K562 (cell line): ENCODE results near the gene DALRD3. TPM values are rescaled to one million over a fixed set of nuclear protein-coding genes. Genes with fewer than 3 reads are reported as not detected.
A peak's percentile ranks its signal among the peaks of the same experiment; 100 is the strongest.

Source experiments
- BRD4 ChIP-seq: fragments of 200-600 bp; sonication (generic); IDR thresholded peaks from 2 replicates; pipeline ENCODE4 v1.6.1; 2017; ENCODE audit warnings: inconsistent platforms
- CBX2 ChIP-seq: fragments of 200-600 bp; sonication (generic); IDR thresholded peaks from one replicate; pipeline ENCODE4 v1.6.1; 2012; ENCODE audit warnings: mild to moderate bottlenecking, low read length, inconsistent platforms; ENCODE audit not compliant: insufficient read depth, poor library complexity, severe bottlenecking
- CHD4 ChIP-seq: fragments of 200-600 bp; sonication (generic); IDR thresholded peaks from 3 replicates; pipeline ENCODE4 v1.6.1; 2012; ENCODE audit warnings: low read depth, mild to moderate bottlenecking, mixed read lengths, low read length, inconsistent platforms; ENCODE audit not compliant: insufficient read depth, insufficient replicate concordance, poor library complexity, severe bottlenecking
- KLF10 ChIP-seq: fragments of 250-450 bp; sonication (Bioruptor Pico); IDR thresholded peaks from 2 replicates; pipeline ENCODE4 v1.6.1; 2021; ENCODE audit warnings: matching md5 sums
- MTA2 ChIP-seq: fragments of 450-650 bp; IDR thresholded peaks from 2 replicates; pipeline ENCODE4 v1.6.1; 2016; ENCODE audit warnings: low read depth
- NFE2L1 ChIP-seq: fragments of 450-650 bp; IDR thresholded peaks from 2 replicates; pipeline ENCODE4 v1.6.1; 2016; ENCODE audit warnings: missing genetic modification characterization, low read depth, mild to moderate bottlenecking, missing compliant biosample characterization, moderate library complexity, borderline replicate concordance
- ZEB2 ChIP-seq: fragments of 450-650 bp; IDR thresholded peaks from 2 replicates; pipeline ENCODE4 v1.6.1; 2016
- polyA plus RNA-seq, 8 experiments: library from polyadenylated mRNA; depleted of rRNA in 4 of 8; stranded (reverse) in 5 of 8; unstranded in 3 of 8; fragments of >200 nt; fragmentation: Nextera tagmentation in 2 of 8; fragmentation: Illumina TruSeq in 1 of 8; extraction: Ambion mirVana in 2 of 8; extraction: Trizol in 1 of 8; gene quantifications; 2 replicates each; pipeline versions ENCODE4 v1.2.1 to v1.2.3, GENCODE V29; 2011 to 2014; ENCODE audit warnings: inconsistent platforms in 1 of 8, missing spikeins in 1 of 8
- total RNA-seq, 7 experiments: library from RNA; depleted of rRNA in 6 of 7; stranded (reverse); fragments of >200 nt in 6 of 7; fragmentation: Illumina TruSeq in 2 of 7; extraction: Trizol in 2 of 7; gene quantifications; 2 replicates each; pipeline versions ENCODE4 v1.2.1 to v1.2.3, GENCODE V29; 2011 to 2021; ENCODE audit warnings: low replicate concordance in 1 of 7
- TF ChIP-seq, protein P1 (sequence below), 3 experiments: fragments of 200-800 bp in 1 of 3; sonication (Bioruptor generic) in 1 of 3; sonication (generic) in 1 of 3; formaldehyde crosslinking in 1 of 3; IDR thresholded peaks; 2 replicates each; pipeline versions ENCODE4 v1.6.1 to v1.8.0; 2016 to 2022; ENCODE audit warnings: mild to moderate bottlenecking in 2 of 3, missing compliant biosample characterization in 2 of 3, missing genetic modification characterization in 2 of 3, missing genetic modification reagents in 1 of 3
- TF ChIP-seq, protein P2 (sequence below): IDR thresholded peaks from 2 replicates; pipeline ENCODE4 v1.6.1; 2011; ENCODE audit not compliant: insufficient read length; ENCODE audit errors: extremely low read depth
- TF ChIP-seq, protein P3 (sequence below), 2 experiments: fragments of 450-650 bp; formaldehyde crosslinking in 1 of 2; IDR thresholded peaks; 2 replicates each; pipeline versions ENCODE4 v1.4.0 to v1.6.1; 2014 to 2020; ENCODE audit warnings: mild to moderate bottlenecking in 2 of 2, borderline replicate concordance in 1 of 2, low read depth in 1 of 2
- TF ChIP-seq, protein P4 (sequence below): fragments of 250-450 bp; sonication (Bioruptor Pico); IDR thresholded peaks from 2 replicates; pipeline ENCODE4 v1.5.0; 2021; ENCODE audit warnings: mild to moderate bottlenecking, moderate library complexity

Gene DALRD3
- total and polyA plus RNA-seq, 9 of the 15 experiments (the other 6 are each of a cell fraction or from before 2014, with no cell fraction given): 6.6 to 31.3 (median 14.4) TPM

DNA sequence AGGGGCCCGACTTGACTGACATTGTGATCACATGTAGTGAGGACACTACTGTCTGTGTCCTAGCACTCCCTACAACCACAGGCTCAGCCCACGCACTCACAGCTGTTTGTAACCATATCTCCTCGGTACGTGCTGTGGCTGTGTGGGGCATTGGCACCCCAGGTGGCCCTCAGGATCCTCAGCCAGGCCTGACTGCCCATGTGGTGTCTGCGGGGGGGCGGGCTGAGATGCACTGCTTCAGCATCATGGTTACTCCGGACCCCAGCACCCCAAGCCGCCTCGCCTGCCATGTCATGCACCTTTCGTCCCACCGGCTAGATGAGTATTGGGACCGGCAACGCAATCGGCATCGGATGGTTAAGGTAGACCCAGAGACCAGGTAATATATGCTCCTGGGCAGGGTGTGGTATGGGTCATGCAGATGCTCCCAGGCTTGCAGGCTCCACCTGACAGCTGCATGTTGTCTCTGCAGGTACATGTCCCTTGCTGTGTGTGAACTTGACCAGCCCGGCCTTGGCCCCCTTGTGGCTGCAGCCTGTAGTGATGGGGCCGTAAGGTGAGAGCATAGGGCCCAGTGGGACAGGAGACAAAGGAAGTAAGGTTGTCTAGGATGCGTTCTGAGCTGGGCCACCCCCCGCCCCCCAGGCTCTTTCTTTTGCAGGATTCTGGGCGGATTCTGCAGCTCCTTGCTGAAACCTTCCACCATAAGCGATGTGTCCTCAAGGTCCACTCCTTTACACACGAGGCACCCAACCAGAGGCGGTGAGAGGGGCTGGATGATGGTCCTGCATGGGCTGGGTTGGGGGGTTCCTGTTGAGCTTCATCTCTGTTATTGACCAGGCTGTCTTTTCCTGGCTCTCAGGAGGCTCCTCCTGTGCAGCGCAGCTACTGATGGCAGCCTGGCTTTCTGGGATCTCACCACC lies 4.4 kb downstream of the DALRD3 start (continued):
- TF ChIP-seq, protein P1, sequence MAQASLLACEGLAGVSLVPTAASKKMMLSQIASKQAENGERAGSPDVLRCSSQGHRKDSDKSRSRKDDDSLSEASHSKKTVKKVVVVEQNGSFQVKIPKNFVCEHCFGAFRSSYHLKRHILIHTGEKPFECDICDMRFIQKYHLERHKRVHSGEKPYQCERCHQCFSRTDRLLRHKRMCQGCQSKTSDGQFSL (CRISPR knock-in tag; IDR thresholded peaks at IDR 0.05): 0 out of 2 replicates have a peak, but pooled peaks have one; percentile 30
- TF ChIP-seq, protein P1 (tag; IDR thresholded peaks at IDR 0.05): no peak
- TF ChIP-seq KLF10: no peak
- TF ChIP-seq, protein P2, sequence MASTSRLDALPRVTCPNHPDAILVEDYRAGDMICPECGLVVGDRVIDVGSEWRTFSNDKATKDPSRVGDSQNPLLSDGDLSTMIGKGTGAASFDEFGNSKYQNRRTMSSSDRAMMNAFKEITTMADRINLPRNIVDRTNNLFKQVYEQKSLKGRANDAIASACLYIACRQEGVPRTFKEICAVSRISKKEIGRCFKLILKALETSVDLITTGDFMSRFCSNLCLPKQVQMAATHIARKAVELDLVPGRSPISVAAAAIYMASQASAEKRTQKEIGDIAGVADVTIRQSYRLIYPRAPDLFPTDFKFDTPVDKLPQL: no peak
- TF ChIP-seq MTA2: no peak
- no peak for TF ChIP-seq ZEB2
- TF ChIP-seq NFE2L1 (tag): no peak
- no peak for TF ChIP-seq CHD4
- TF ChIP-seq CBX2: no peak
- TF ChIP-seq, protein P3, sequence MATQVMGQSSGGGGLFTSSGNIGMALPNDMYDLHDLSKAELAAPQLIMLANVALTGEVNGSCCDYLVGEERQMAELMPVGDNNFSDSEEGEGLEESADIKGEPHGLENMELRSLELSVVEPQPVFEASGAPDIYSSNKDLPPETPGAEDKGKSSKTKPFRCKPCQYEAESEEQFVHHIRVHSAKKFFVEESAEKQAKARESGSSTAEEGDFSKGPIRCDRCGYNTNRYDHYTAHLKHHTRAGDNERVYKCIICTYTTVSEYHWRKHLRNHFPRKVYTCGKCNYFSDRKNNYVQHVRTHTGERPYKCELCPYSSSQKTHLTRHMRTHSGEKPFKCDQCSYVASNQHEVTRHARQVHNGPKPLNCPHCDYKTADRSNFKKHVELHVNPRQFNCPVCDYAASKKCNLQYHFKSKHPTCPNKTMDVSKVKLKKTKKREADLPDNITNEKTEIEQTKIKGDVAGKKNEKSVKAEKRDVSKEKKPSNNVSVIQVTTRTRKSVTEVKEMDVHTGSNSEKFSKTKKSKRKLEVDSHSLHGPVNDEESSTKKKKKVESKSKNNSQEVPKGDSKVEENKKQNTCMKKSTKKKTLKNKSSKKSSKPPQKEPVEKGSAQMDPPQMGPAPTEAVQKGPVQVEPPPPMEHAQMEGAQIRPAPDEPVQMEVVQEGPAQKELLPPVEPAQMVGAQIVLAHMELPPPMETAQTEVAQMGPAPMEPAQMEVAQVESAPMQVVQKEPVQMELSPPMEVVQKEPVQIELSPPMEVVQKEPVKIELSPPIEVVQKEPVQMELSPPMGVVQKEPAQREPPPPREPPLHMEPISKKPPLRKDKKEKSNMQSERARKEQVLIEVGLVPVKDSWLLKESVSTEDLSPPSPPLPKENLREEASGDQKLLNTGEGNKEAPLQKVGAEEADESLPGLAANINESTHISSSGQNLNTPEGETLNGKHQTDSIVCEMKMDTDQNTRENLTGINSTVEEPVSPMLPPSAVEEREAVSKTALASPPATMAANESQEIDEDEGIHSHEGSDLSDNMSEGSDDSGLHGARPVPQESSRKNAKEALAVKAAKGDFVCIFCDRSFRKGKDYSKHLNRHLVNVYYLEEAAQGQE (IDR thresholded peaks at IDR 0.05; ENCODE audit: borderline replicate concordance): peak; percentile 4; the same call in 1 of the 2 replicates
- TF ChIP-seq, protein P3 (CRISPR knock-in tag; IDR thresholded peaks at IDR 0.05; ENCODE audit: low read depth): no peak
- no peak for TF ChIP-seq BRD4
- TF ChIP-seq, protein P4, sequence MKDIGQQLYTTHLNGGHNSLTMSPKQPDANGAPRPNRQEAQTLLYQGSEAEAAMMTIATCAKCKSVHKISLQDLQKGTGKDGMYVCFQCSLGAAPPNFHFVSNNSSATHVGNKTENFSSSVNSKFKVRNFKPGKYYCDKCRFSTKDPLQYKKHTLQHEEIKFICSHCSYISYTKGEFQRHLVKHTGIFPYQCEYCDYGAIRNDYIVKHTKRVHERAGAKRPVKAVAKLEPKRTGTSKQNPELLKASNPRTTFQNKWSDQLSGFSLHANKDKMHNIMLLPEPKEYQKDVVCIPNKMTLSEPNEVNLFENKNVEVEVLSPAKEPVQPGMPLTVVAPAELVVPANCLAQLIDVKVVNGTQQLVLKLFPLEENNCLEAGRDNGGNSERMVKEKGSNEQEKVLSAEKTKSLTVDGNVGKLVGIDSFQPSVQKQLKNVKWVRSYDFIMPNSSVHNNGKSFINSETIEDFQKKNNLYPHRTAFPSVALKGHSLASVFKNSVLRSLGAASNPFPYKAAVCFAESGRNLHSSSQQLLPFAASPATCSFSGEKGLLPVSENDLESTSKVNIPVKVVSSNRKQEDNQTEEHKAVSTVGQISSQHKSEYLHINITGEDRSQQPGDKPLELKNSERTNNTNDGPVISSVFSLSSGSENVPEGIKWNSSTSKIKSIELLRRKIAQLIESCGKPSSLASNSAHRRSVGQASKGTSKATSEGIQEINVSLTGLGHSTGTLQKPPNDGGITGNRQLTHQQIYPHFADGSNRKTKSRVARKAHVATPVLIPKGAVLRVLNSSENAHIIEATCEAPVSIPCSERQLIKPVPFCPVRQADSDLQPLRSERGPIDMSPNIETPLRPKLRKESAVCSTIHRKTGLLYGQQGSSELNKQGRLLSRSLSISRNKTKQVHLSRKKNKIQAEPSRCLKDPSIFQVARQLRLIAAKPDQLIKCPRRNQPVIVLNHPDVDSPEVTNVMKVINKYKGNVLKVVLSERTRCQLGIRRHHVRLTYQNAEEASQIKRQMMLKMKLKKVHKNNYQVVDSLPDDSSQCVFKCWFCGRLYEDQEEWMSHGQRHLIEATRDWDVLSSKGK (CRISPR knock-in tag): no peak
